Measurements from ENCODE around the gene DIRAS1.
A peak's percentile ranks its signal among the peaks of the same experiment; 100 is the strongest.

DIRAS1 gene

DNA sequence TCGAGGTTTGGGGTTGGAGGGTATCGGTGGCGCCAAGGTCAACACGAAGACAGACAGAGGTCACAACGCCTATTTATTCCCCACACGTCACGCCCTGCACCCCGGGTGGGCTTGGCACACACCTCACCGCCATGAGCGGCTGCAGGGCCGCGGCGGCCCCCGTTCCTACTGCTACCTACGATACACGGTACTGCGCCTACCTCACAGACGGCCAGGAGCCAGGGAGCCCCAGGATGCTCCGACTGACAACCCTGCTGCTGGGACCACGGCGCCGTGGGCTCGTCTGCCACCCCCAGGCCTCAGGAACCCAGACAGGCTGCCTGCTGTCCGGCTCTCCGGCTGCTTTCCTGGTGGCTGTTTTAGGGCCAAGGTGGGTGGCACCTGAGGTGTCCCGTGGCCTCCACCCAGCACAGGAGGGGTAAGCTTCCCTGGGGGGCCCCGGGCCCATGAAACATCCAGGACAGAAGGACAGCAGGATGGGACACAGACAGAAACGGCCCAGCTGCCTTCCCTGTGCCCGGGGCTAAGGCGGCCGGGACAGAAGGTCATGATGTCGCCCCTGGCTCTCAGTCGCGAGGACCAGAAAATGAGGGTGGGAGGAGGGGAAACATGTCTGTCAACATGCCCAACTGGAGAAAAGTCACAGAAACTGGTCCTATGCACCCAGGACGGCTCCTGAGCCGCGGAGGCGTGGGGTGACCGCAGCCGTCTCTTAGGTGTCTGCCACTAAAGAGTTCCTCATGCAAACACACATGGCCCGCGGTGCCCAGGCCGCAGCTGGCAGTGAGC, 33.7 kb upstream of the DIRAS1 start:
- DNase-seq = no peak

DNA sequence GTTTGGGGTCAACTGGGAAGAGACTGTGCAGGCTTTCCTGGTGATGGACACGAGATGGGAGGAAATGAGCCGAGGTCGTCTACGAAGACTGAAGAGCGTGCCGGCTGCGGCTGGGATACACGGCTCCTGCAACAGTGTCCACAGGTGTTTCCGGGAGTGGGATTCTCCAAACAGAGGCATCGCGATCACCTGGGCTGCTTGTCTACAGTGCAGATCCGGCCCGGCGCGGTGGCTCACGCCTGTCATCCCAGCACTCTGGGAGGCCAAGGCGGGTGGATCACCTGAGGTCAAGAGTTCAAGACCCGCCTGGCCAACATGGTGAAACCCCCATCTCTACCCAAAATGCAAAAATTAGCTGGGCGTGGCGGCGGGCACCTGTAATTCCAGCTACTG, 30.3 kb upstream of the DIRAS1 start:
- no peak for DNase-seq

- no peak for DNase-seq
Observed at GRCh38 chr19:2750808-2751437, 29.8 kb upstream of the DIRAS1 start.

- no peak for DNase-seq
Observed at GRCh38 chr19:2747349-2747748, 26.2 kb upstream of the DIRAS1 start.

DNA sequence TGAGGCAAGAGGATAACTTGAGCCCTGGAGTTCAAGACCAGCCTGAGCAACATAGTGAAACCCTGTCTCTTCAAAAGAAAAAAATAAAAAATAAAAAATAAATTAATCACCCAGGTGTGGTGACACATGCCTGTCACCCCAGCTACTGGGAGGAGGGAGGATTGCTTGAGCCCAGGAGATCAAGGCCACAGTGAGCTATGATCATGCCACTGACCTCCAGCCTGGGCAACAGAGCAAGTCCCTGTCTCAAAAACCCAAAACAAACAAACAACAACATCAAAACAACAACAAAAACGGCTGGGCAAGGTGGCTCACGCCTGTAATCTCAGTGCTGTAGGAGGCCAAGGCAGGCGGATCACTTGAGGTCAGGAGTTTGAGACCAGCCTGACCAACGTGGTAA, 22.9 kb upstream of the DIRAS1 start:
- DNase-seq = no peak

DNA sequence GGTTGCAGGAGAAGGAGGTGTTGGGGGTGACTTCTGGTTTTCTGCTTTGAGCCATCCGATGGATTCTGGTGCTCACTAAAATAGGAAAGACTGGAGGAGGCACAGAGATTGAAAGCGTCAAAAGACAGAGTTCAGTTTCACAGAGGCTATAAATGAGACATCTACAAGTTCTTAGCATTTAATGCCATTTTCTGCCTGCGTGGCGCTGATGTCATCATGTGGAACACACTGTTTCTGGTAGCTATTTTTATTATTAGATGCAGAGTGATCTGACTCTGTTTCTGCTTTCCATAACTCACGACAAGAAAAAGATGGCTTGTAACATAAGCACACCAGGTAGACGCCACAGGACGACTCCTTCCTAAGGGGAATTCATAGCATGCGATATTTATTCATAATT, 21.9 kb upstream of the DIRAS1 start:
- DNase-seq = no peak

- no peak for DNase-seq
Observed at GRCh38 chr19:2740314-2740656, 19.1 kb upstream of the DIRAS1 start.

- peak; percentile 99 for DNase-seq
Observed at GRCh38 chr19:2739602-2740313, 18.6 kb upstream of the DIRAS1 start, which contains the start of gene SLC39A3. SLC39A3 (minus strand) TSS chr19:2740017; CDS start chr19:2737257, 2,760 bp downstream.

GRCh38 chr19:2736550-2737190, 15.5 kb upstream of the DIRAS1 start:
- no peak for DNase-seq

DNA sequence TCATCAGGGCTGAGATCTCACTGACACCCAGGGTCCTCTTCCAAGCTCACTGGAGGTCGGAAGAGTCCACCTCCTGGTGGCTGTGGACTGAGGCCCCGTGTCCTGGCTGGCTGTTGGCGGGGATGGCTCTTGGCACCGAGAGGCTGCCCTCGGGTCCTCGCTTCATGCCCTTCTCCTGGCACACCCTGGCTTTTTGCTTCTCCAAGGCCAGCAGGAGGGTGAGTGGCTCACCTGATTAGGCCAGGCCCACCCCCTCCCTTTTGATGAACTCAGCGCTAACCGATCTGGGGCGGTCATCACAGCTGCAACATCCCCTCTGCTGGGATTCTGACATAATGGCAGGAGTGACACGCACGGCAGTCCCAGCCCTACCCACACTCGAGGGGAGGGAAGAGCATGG, 14.2 kb upstream of the DIRAS1 start:
- DNase-seq = no peak

- DNase-seq = no peak
Observed at GRCh38 chr19:2734589-2735288, 13.6 kb upstream of the DIRAS1 start.

DNA sequence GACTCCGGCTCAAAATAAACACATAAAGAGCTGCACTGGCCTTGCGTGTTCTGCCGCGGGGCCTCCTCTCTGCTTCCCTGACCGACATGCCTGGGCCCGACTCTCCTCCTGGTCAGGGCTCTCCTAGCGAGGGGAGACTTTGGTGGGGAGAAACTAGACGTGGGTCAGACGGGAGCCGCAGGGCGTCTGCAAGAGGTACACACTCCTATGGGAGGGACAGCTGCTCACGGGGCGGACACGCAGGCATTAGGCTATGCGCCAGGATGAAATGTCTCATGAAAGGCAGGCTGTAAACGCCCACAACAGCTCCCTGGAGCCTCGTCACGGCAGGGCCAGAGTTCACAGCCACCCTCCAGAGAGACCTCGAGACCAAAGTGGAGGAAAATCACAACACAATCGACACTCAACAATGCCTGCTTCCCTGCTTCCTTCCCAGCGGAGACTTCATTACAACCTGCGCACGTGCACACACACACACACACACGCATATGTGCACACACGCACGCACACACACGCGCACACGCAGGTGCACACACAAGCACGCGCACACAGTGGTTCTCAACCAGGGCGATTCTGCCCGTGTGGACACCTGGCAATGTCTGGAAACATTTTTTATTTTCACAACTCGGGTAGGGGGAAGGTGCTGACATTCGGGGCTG, 12.9 kb upstream of the DIRAS1 start:
- DNase-seq = no peak

GRCh38 chr19:2732883-2733282, 11.7 kb upstream of the DIRAS1 start:
- DNase-seq = no peak

- no peak for DNase-seq
Observed at GRCh38 chr19:2732157-2732725, 11.1 kb upstream of the DIRAS1 start.

DNA sequence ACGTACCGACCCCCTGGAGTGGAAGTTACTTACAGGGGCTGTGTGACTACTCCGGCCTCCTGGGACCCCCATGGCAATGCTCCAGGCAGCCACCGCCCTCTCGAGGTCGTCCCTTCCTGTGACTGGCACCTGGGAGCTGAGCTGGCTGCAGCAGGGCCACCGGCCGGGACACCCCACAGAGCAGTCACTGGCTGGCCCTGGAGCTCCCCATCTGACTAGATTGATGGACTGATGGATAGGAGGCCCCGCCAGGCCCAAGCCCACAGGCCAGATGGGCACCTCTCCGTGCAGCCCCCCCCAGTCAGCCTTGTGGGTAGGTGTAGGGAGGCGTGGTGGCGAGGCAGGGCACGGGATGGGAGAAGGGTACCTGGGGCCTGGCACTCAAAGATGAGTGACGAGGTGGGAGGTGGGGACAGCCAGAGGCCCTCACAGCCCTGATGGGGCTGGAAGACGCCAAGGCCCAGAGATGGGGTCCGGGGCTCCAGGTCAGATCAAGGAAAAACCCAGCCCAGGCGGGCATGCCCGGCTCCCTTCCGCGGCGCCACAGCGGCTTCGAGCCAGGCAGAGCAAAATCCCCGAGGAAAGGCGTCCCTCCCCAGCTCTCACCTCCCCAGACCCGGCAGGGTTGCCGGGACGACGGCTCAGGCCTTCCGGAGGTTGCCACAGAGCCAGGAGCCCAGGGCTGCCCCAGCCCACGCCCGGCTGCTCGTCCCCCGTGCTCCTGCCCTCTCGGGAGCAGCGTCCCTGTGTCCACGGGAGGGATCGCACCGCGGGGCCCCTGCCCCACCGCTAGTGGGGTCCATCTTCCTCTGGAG, 10.2 kb upstream of the DIRAS1 start:
- no peak for DNase-seq

GRCh38 chr19:2729943-2730818, 9.0 kb upstream of the DIRAS1 start:
- no peak for DNase-seq

DNA sequence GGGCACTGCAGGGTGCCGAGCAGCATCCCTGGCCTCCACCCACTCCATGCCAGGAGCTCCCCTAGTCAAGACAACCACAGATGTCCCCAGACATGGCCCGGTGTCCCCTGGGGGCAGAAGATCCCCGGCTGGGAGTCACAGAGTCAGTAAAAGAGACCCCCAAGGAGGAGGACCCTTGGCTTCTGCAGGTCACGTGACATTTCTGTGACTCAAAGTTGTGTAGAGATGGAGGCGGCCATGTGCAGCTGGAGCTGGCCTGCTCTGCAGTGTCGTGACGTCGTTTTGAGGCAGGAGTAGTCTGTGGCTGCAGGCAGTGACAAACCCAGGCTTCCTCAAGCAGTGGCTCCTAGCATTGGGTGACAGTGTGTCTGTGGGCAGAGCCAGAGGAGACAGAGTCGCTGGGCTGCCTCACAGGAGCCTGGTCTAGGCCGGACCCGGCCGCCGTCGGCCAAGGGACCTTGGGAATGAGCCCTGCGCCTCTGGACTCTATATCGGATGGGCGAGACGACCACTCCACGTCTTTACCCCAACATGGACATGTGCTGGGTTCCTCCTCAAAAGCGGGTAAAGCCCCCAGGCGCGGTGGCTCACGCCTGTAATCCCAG, 7.7 kb upstream of the DIRAS1 start:
- no peak for DNase-seq

DNA sequence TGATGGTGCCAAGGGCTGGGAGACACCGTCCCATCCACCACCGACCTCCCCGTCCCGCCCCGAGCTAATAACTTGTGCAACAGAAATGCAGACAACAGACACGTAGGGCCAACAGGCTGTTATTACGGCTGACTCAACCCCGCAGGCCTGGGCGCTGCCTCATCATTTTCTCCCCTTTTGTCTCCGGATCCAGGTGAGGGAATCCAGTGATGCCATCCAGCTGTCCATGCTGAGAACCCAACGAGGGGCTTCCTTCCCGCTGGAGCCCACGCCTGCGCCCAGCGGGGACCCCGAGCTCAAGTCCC, 6.4 kb upstream of the DIRAS1 start:
- DNase-seq = no peak

- DNase-seq = no peak
Observed at GRCh38 chr19:2726904-2727639, 5.9 kb upstream of the DIRAS1 start.

Measured in fibroblast of upper back skin (primary cell).